SK-N-SH treated with all-trans-retinoic acid at 6 μM for 48 hours (cell line): ENCODE results near the gene SH3RF2.

Experiments
- ATAC-seq: fragments of 200-7000 bp; cut with Tn5 transposase; 3 replicates; pipeline ENCODE4 v1.9.1; 2020; ENCODE audit warnings: mild to moderate bottlenecking, moderate library complexity
- ARNTL ChIP-seq: fragments of 450-650 bp; formaldehyde crosslinking; IDR thresholded peaks from 2 replicates; pipeline ENCODE4 v1.5.0; 2020; ENCODE audit warnings: low read depth, mild to moderate bottlenecking, moderate library complexity, borderline replicate concordance
- BACH2 ChIP-seq: fragments of 250-450 bp; sonication (Bioruptor Pico); IDR thresholded peaks from 2 replicates; pipeline ENCODE4 v1.9.0; 2021; ENCODE audit warnings: mild to moderate bottlenecking, borderline replicate concordance
- CREB5 ChIP-seq: fragments of 250-450 bp; sonication (Bioruptor Pico); IDR thresholded peaks from 2 replicates; pipeline ENCODE4 v1.5.1; 2020; ENCODE audit warnings: low read depth, mild to moderate bottlenecking, moderate library complexity
- CSDC2 ChIP-seq: fragments of 250-450 bp; sonication (Bioruptor Pico); IDR thresholded peaks from 2 replicates; pipeline ENCODE4 v1.5.0; 2020; ENCODE audit warnings: mild to moderate bottlenecking, moderate library complexity
- CSRNP3 ChIP-seq: fragments of 250-450 bp; sonication (Bioruptor Pico); IDR thresholded peaks from 2 replicates; pipeline ENCODE4 v1.5.1; 2021; ENCODE audit warnings: mild to moderate bottlenecking, moderate library complexity
- ESRRG ChIP-seq: fragments of 250-450 bp; sonication (Bioruptor Pico); IDR thresholded peaks from 2 replicates; pipeline ENCODE4 v1.6.1; 2021; ENCODE audit warnings: mild to moderate bottlenecking
- GLIS3 ChIP-seq: fragments of 250-450 bp; sonication (Bioruptor Pico); IDR thresholded peaks from 2 replicates; pipeline ENCODE4 v1.5.0; 2020; ENCODE audit warnings: mild to moderate bottlenecking, moderate library complexity
- ISL1 ChIP-seq: fragments of 250-450 bp; sonication (Bioruptor Pico); IDR thresholded peaks from 2 replicates; pipeline ENCODE4 v2.1.2; 2022; ENCODE audit warnings: mild to moderate bottlenecking, moderate library complexity
- OSR1 ChIP-seq: fragments of 250-450 bp; sonication (Bioruptor Pico); IDR thresholded peaks from 2 replicates; pipeline ENCODE4 v1.8.0; 2022; ENCODE audit warnings: moderate library complexity, mild to moderate bottlenecking, inconsistent platforms
- PATZ1 ChIP-seq: fragments of 250-450 bp; sonication (Bioruptor Pico); IDR thresholded peaks from 2 replicates; pipeline ENCODE4 v1.8.0; 2020; ENCODE audit warnings: mild to moderate bottlenecking, moderate library complexity, borderline replicate concordance
- POU6F1 ChIP-seq: fragments of 250-450 bp; sonication (Bioruptor Pico); IDR thresholded peaks from 2 replicates; pipeline ENCODE4 v1.8.0; 2021; ENCODE audit warnings: low read depth, mild to moderate bottlenecking, moderate library complexity, borderline replicate concordance
- PPARA ChIP-seq: fragments of 250-450 bp; sonication (Bioruptor Pico); IDR thresholded peaks from 2 replicates; pipeline ENCODE4 v1.5.0; 2020; ENCODE audit warnings: mild to moderate bottlenecking, borderline replicate concordance
- RARB ChIP-seq: fragments of 250-450 bp; sonication (Bioruptor Pico); IDR thresholded peaks from 2 replicates; pipeline ENCODE4 v1.8.0; 2021; ENCODE audit warnings: mild to moderate bottlenecking, moderate library complexity
- SNAI2 ChIP-seq: fragments of 250-450 bp; sonication (Bioruptor Pico); IDR thresholded peaks from 2 replicates; pipeline ENCODE4 v1.5.0; 2020; ENCODE audit warnings: mild to moderate bottlenecking, moderate library complexity
- TCF4 ChIP-seq: fragments of 250-450 bp; sonication (Bioruptor Pico); IDR thresholded peaks from 2 replicates; pipeline ENCODE4 v1.8.0; 2021; ENCODE audit warnings: mild to moderate bottlenecking, moderate library complexity, borderline replicate concordance
- TOX ChIP-seq: fragments of 250-450 bp; sonication (Bioruptor Pico); IDR thresholded peaks from 2 replicates; pipeline ENCODE4 v1.8.0; 2021; ENCODE audit warnings: mild to moderate bottlenecking, moderate library complexity, borderline replicate concordance
- ZC3H10 ChIP-seq: fragments of 250-450 bp; sonication (Bioruptor Pico); IDR thresholded peaks from 2 replicates; pipeline ENCODE4 v1.5.1; 2021; ENCODE audit warnings: mild to moderate bottlenecking, moderate library complexity
- ZFP3 ChIP-seq: fragments of 250-450 bp; sonication (Bioruptor Pico); IDR thresholded peaks from 2 replicates; pipeline ENCODE4 v1.5.0; 2020; ENCODE audit warnings: mild to moderate bottlenecking, moderate library complexity
- ZFP30 ChIP-seq: fragments of 450-650 bp; formaldehyde crosslinking; IDR thresholded peaks from 2 replicates; pipeline ENCODE4 v1.5.0; 2022; ENCODE audit warnings: mild to moderate bottlenecking, moderate library complexity
- ZNF565 ChIP-seq: fragments of 450-650 bp; formaldehyde crosslinking; conservative IDR thresholded peaks from 2 replicates; pipeline ENCODE4 v1.5.0; 2020; ENCODE audit warnings: low read depth, mild to moderate bottlenecking, moderate library complexity
- ZNF70 ChIP-seq: fragments of 450-650 bp; formaldehyde crosslinking; IDR thresholded peaks from 2 replicates; pipeline ENCODE4 v1.5.0; 2020; ENCODE audit warnings: mild to moderate bottlenecking, moderate library complexity
- ZNF8 ChIP-seq: fragments of 450-650 bp; formaldehyde crosslinking; IDR thresholded peaks from 2 replicates; pipeline ENCODE4 v1.5.0; 2020; ENCODE audit warnings: mild to moderate bottlenecking, moderate library complexity

SH3RF2 gene

GRCh38 chr5:146003852-146004251 lies 67.5 kb downstream of the SH3RF2 start:
- ATAC-seq: no peak
- TF ChIP-seq OSR1 (no peak), GLIS3 (CRISPR knock-in tag) (no peak), POU6F1 (CRISPR knock-in tag) (no peak), PATZ1 (no peak), RARB (CRISPR knock-in tag) (no peak)

GRCh38 chr5:146005264-146005663 lies 68.9 kb downstream of the SH3RF2 start:
- no peak for ATAC-seq
- no peak for TF ChIP-seq RARB (CRISPR knock-in tag)
- TF ChIP-seq ZNF8 (CRISPR knock-in tag): no peak
- no peak for TF ChIP-seq GLIS3 (CRISPR knock-in tag)
- no peak for TF ChIP-seq ISL1 (CRISPR knock-in tag)
- TF ChIP-seq SNAI2 (CRISPR knock-in tag): no peak
- TF ChIP-seq PPARA: no peak
- TF ChIP-seq ZNF70: no peak
- no peak for TF ChIP-seq CREB5 (CRISPR knock-in tag)
- TF ChIP-seq ESRRG (CRISPR knock-in tag): no peak
- no peak for TF ChIP-seq ZNF565
- TF ChIP-seq CSRNP3 (CRISPR knock-in tag): no peak
- no peak for TF ChIP-seq BACH2 (CRISPR knock-in tag)
- no peak for TF ChIP-seq ZC3H10 (CRISPR knock-in tag)
- no peak for TF ChIP-seq OSR1
- TF ChIP-seq TCF4 (CRISPR knock-in tag): no peak
- TF ChIP-seq CSDC2 (CRISPR knock-in tag): no peak
- no peak for TF ChIP-seq TOX (CRISPR knock-in tag)
- no peak for TF ChIP-seq PATZ1
- no peak for TF ChIP-seq ARNTL
- TF ChIP-seq POU6F1 (CRISPR knock-in tag): no peak

GRCh38 chr5:146005723-146006122 lies 69.3 kb downstream of the SH3RF2 start:
- ATAC-seq: no peak
- no peak for TF ChIP-seq POU6F1 (CRISPR knock-in tag)
- TF ChIP-seq ZNF565: no peak
- TF ChIP-seq RARB (CRISPR knock-in tag): no peak
- no peak for TF ChIP-seq ZFP3
- TF ChIP-seq ZFP30 (CRISPR knock-in tag): no peak
- TF ChIP-seq GLIS3 (CRISPR knock-in tag): no peak
- no peak for TF ChIP-seq CSDC2 (CRISPR knock-in tag)
- no peak for TF ChIP-seq CSRNP3 (CRISPR knock-in tag)
- TF ChIP-seq ZC3H10 (CRISPR knock-in tag): no peak
- TF ChIP-seq TCF4 (CRISPR knock-in tag): no peak
- TF ChIP-seq ZNF8 (CRISPR knock-in tag): no peak
- no peak for TF ChIP-seq SNAI2 (CRISPR knock-in tag)
- no peak for TF ChIP-seq ESRRG (CRISPR knock-in tag)
- TF ChIP-seq PPARA: no peak
